ENCODE measurements around the gene RGCC.

- TF ChIP-seq CTCF (IDR thresholded peaks at IDR 0.05) = no peak
- TF ChIP-seq POLR2A (IDR thresholded peaks at IDR 0.05) = no peak
Measured at GRCh38 chr13:41514853-41515395, 57.6 kb downstream of the RGCC start.
